MCF 10A (cell line): ENCODE results near the gene KCNJ16. TPM values are rescaled to one million over a fixed set of nuclear protein-coding genes. Genes with fewer than 3 reads are reported as not detected.
"Not testable (repeated sequence)": the region's sequence is repeated elsewhere in the genome, so short reads cannot be mapped to it uniquely, and the experiment has no call there.

Experiments used
- BruUV-seq: library from RNA; stranded (reverse); fragments of 400-500 nt; replicated peaks from 2 replicates; lab custom pipeline; 2021; lab: Mats Ljungman, UMichigan
- CTCF ChIA-PET: fragments of 300-600 bp; sonication (Branson Sonifier 250); formaldehyde crosslinking; extraction: SDS; loops from one replicate; lab custom pipeline; 2021; ENCODE audit warnings: antibody characterized with exemption, inconsistent platforms; lab: Yijun Ruan, JAX
- POLR2A ChIA-PET: fragments of 300-600, 350-650 bp; sonication (Branson Sonifier 250); formaldehyde crosslinking; extraction: SDS; loops from one replicate; lab custom pipeline; 2020; ENCODE audit warnings: antibody characterized with exemption, inconsistent platforms; lab: Yijun Ruan, JAX
- DNase-seq: peaks from one replicate; pipeline ENCODE4 v3.0.0-alpha.2; 2018; ENCODE audit not compliant: unreplicated experiment
- H3K27ac Mint-ChIP-seq: one replicate; pipeline ENCODE4 v1.8.0; 2022; ENCODE audit warnings: mild to moderate bottlenecking, low read depth, mixed read lengths; ENCODE audit not compliant: unreplicated experiment
- H3K27me3 Mint-ChIP-seq: one replicate; pipeline ENCODE4 v1.8.0; 2022; ENCODE audit warnings: mixed read lengths; ENCODE audit not compliant: insufficient read depth, unreplicated experiment
- H3K36me3 Mint-ChIP-seq: one replicate; pipeline ENCODE4 v1.8.0; 2022; ENCODE audit warnings: mild to moderate bottlenecking, moderate library complexity, mixed read lengths; ENCODE audit not compliant: insufficient read depth, unreplicated experiment
- H3K4me1 Mint-ChIP-seq: one replicate; pipeline ENCODE4 v1.8.0; 2022; ENCODE audit warnings: mixed read lengths; ENCODE audit not compliant: insufficient read depth, unreplicated experiment
- H3K4me3 Mint-ChIP-seq: one replicate; pipeline ENCODE4 v1.8.0; 2022; ENCODE audit warnings: mild to moderate bottlenecking, moderate library complexity, mixed read lengths; ENCODE audit not compliant: unreplicated experiment
- H3K9me3 Mint-ChIP-seq: one replicate; pipeline ENCODE4 v1.8.0; 2022; ENCODE audit warnings: mixed read lengths; ENCODE audit not compliant: unreplicated experiment
- CTCF ChIP-seq: fragments of 200-600 bp; IDR thresholded peaks from one replicate; pipeline ENCODE4 v1.8.0; 2022; ENCODE audit warnings: antibody characterized with exemption, mild to moderate bottlenecking; ENCODE audit not compliant: unreplicated experiment
- intact Hi-C: fragments of 100-400 bp; cut with micrococcal nuclease; formaldehyde crosslinking; loops from 2 replicates; pipeline ENCODE4 v1.14.1; 2022
- total RNA-seq: library from RNA; stranded (reverse); gene quantifications from 2 replicates; pipeline ENCODE4 v1.2.3, GENCODE V29; 2022

KCNJ16 gene
- total RNA-seq, 1 experiment from 2014 or later = 0.42 TPM

DNA sequence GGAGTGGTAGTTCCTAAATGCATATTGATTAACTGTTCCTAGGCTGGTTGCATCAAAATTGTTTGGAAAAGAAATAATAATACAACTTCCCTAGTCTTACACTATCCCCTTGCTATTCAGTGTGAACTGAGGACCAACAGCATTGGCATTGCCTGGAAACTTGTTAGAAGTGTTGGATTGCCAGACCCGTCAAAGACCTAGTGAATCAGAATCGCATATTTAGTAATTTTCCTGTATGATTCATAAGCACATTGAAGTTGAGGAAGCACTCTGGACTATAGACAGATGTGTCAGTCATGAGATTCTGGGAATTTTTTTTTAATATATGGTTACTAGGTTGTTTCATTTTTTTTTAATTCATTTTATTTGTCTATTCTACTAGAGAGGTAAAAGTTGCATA lies 34.7 kb upstream of the KCNJ16 start:
- no TSS peak for BruUV-seq
- H3K36me3 Mint-ChIP-seq = no peaks in the 10 kb centered on the region
- no peak overlapping the region for H3K27ac Mint-ChIP-seq
- POLR2A ChIA-PET = no interaction called here
- CTCF ChIA-PET = no interaction called here
- H3K9me3 Mint-ChIP-seq = no peaks in the 10 kb centered on the region
- H3K4me1 Mint-ChIP-seq = peaks cover 14% of the 10 kb centered on the region
- DNase-seq = peak; percentile 69
- intact Hi-C loops = no loop called here
- H3K4me3 Mint-ChIP-seq = no peak overlapping the region
- no peaks in the 10 kb centered on the region for H3K27me3 Mint-ChIP-seq
- no peak for TF ChIP-seq CTCF

DNA sequence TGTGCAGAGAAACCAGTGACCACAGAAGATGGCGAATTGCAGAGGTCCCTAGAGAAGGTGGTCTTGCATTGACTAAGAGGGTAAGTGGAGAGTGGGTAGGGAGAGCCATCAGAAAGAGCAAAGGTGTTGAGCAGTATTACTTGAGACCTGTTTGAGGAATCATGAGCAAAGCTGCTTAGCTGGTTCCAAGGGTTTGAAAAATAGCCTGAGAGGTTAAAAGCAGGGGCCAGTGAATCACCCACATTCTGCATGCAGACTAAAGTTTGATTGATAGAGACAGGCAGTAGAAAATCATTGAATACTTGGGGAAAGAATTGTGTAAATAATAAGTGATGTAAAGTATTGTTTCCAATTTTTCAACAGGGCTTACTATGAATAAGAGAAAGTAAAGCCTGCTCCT lies 34.0 kb upstream of the KCNJ16 start:
- no TSS peak for BruUV-seq
- no peak for TF ChIP-seq CTCF
- Mint-ChIP-seq H3K9me3 (no peaks in the 10 kb centered on the region), H3K27me3 (no peaks in the 10 kb centered on the region), H3K27ac (no peak overlapping the region), H3K36me3 (no peaks in the 10 kb centered on the region), H3K4me1 (peaks cover 14% of the 10 kb centered on the region), H3K4me3 (no peak overlapping the region)
- no peak for DNase-seq
- CTCF ChIA-PET = interaction anchor here (0.6 kb wide), 1 partner anchor 142 kb away, joined by 3 read pairs; no protein-coding TSS in a partner anchor
- POLR2A ChIA-PET = no interaction called here
- intact Hi-C loops = no loop called here

GRCh38 chr17:70041540-70041939 lies 33.5 kb upstream of the KCNJ16 start:
- Mint-ChIP-seq H3K27ac (no peak overlapping the region), H3K27me3 (no peaks in the 10 kb centered on the region), H3K36me3 (no peaks in the 10 kb centered on the region), H3K4me3 (no peak overlapping the region), H3K4me1 (peaks cover 14% of the 10 kb centered on the region), H3K9me3 (no peaks in the 10 kb centered on the region)
- POLR2A ChIA-PET = interaction anchor here (0.7 kb wide), 1 partner anchor 12 kb away, joined by 3 read pairs; no protein-coding TSS in a partner anchor
- intact Hi-C loops = no loop called here
- TF ChIP-seq CTCF = no peak
- BruUV-seq = no TSS peak
- CTCF ChIA-PET = interaction anchor here (0.6 kb wide), 1 partner anchor 143 kb away, joined by 3 read pairs; no protein-coding TSS in a partner anchor
- DNase-seq = no peak

DNA sequence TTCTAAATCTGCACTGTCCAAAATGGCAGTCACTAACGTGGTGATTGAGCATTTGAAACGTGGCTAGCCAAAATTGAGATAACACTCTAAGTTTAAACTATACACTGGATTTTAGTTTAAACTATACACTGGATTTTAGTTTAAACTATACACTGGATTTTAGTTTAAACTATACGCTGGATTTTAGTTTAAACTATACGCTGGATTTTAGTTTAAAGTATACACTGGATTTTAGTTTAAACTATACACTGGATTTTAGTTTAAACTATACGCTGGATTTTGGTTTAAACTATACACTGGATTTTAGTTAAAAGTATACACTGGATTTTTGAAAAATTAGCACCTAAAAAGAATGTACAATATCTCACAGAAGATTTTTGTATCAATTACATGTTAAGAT lies 29.2 kb upstream of the KCNJ16 start:
- peaks cover 23% of the 10 kb centered on the region for H3K4me1 Mint-ChIP-seq
- DNase-seq, H3K27me3 Mint-ChIP-seq, CTCF ChIA-PET, H3K36me3 Mint-ChIP-seq, BruUV-seq, H3K27ac Mint-ChIP-seq, H3K4me3 Mint-ChIP-seq, POLR2A ChIA-PET, H3K9me3 Mint-ChIP-seq, intact Hi-C loops: not testable (repeated sequence)
